Activated CD8-positive, alpha-beta memory T cell treated with anti-CD3 and anti-CD28 coated beads for 1 hour (primary cell): ENCODE measurements around the gene HDAC9.

Experiments used
- DNase-seq, 2 donors: peaks; one replicate each; pipeline ENCODE4 v3.0.0-alpha.2; 2020; ENCODE audit warnings: low read depth in 1 of 2; ENCODE audit errors: extremely low read depth in 1 of 2

Gene HDAC9

GRCh38 chr7:18873734-18874336, 378.3 kb downstream of the HDAC9 start:
- no peak for DNase-seq

GRCh38 chr7:18874880-18875279, 379.3 kb downstream of the HDAC9 start:
- no peak for DNase-seq

DNA sequence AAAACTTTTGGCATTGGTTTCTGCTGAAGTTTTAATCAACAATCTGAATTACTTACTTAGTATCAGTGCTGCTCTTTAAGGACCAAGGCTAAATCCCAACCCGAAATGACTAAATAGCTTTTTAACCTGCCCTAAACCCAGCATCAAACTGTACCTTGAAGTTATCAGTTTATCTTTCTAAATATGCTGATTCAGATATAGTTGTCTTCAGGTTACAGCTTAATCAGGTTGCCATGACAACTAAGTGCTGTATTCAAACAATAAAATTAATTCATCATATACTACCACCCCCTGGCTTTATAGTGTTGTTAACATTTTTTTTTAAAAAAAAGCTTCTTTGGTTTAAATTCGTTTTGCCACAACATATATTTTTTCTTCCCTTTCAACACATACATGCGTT, 382.3 kb downstream of the HDAC9 start:
- DNase-seq, result no peak

- no peak for DNase-seq
Observed at GRCh38 chr7:18886832-18887231, 391.3 kb downstream of the HDAC9 start.

GRCh38 chr7:18889436-18889835, 393.9 kb downstream of the HDAC9 start:
- no peak for DNase-seq

DNA sequence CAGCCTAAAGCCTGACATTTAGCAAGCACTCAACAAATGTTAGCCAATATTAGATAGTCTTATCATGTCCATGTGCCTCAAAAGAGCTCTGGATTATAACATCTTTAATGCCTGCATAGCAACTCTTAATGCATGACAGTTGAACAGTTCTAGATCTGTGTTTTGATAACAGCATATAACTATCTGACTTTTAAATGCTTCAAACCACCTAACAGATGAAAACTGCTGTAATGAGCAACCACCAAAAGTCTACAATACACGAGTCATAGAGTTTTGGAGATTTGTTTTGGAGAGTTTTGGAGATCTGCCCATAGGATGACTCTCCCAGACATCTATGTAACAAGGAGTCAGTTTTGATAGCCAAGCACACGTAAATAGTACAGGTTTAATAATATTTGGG, 394.6 kb downstream of the HDAC9 start:
- no peak for DNase-seq

GRCh38 chr7:18890885-18891621, 395.5 kb downstream of the HDAC9 start:
- no peak for DNase-seq

DNA sequence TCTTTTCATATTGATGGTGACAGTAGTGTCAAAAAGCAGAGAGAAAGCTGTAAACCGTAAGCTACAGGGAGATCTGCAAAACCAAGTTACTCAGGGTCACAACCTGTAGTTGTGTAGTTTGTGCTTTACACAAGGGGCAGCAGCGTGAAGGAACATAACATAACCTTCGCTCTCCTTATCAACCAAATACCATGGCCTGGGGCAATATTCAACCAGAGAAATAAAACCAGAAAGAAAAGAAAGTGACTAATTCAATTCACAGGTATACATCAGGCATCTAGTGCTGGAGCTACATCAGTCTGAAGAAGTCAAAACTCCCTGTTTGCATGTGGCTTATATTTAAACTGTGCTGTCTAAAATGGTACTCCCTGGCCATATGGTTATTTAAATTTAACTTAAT, 397.6 kb downstream of the HDAC9 start:
- DNase-seq, result no peak

DNA sequence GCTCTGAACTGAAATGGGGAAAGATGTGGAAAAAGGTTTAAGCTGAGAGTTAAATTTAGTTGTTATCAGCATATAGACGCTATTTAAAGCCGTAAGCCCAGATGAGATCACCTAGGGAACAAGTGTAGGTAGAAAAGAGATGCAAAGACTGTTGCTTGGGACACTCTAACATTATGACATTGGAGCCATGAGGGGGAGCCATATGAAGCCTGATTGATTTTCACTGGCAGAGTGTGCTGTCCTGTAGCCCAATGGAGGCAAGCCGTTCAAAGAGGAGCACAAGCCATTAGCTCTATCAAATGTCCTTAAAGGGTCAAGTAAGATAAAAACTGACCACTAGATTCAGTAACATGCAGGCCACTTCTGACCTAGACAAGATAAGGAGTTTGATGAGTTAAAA, 398.6 kb downstream of the HDAC9 start:
- no peak for DNase-seq

GRCh38 chr7:18895456-18895855, 399.9 kb downstream of the HDAC9 start:
- DNase-seq, result no peak

DNA sequence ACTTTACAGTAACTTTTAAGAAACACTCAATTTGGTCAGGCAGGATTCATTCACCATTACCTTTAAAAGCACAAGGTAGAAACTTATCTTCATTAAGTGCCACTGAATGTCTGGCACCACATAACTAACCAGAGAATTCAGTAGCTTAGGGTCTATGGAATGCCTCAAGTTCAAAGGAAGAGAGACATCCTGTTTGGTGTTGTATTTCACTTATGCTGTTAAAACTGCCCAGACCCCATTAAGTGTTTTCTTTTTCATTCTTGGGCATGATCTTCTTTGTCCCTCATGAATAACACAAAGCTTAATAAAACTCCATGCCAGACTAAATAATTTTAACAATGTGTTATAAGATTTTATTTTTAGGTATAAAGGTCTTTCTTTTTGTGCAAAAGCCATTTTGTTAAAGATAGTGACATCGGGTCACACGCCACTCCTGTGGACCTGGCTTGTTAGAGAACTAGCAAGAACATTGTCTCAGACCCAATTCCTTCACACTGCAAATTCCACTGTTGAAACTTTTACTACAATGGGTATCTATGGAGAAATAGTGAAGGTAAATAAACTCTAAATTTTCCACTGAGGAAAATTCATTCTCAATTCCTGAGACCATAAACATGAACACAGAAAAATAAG, 400.9 kb downstream of the HDAC9 start:
- no peak for DNase-seq

DNA sequence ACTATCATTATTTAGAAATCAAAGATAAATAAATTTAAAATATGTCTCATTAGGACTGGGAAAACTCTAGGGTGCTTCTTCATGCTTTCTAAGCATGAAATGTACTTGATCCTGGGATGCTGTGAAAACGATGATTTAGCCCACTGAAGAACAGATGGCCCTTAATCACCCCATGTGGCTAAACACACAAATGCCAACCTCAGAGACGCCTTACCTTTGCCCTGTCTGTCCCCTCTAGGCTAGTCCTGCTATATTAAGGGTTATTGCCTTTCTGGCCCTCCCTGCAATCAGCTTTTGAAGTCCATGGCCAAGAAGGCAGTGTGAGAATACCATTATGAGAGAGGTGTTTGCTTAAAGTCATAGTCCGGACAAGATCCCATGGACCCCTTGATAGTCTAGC, 404.7 kb downstream of the HDAC9 start:
- DNase-seq, result no peak

DNA sequence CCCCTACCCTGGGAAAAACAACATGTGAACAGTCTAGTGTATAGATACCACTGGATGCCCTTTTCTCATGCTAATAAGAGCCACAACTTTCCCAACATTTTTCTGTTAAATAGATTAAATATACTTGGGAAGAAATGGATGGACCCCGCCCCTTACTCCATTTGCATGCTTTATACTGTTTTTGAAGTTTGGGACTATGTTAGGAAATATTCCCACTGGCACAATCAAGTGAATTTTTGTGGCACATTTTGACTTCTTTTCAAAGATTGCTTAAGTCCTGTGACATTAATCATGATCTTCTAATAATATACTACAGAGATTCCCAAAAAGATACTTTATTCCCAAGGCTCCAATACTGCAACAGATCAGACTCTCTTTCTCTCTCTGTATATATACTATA, 405.3 kb downstream of the HDAC9 start:
- DNase-seq, result no peak

- no peak for DNase-seq
Observed at GRCh38 chr7:18901351-18901750, 405.8 kb downstream of the HDAC9 start.

DNA sequence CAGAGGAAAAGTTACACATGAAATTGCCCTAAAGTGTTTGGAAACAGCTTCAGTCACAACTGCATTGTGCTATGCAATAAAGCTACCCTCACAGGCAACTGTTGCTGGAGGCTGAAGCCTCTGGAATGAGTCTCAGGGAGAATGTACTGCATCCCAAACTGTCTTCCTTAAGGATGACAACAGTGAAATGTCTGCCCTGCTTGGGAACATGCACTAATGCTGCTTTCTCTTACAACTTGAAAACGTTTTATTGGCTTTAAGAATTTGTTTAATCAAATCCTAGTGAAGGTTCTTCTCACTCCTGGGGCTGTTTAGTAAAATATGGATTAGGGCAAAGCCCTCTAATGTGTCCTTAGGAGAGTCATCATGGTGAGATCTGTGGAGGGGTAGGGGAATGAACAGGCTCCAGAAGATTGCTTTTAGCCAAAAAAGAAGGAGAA, 406.5 kb downstream of the HDAC9 start:
- DNase-seq, result no peak

DNA sequence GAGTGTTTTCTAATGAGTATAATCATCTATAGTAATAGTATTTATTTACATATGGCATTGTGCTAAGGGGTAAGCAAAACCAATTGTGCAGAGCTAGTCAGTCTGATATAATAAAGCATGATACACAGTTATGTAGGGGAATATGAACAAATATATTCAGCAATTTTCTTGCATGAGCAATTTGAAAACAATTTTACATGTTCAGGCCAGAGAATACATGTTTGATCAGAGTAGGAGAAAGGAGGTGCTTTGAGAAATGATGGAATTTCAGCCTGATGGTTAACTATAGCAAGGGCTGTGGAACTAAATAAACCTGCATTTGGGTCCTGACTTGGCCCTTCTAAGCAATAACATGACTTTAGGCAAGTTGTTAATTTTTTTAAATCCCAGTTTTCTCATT, 407.3 kb downstream of the HDAC9 start:
- no peak for DNase-seq

DNA sequence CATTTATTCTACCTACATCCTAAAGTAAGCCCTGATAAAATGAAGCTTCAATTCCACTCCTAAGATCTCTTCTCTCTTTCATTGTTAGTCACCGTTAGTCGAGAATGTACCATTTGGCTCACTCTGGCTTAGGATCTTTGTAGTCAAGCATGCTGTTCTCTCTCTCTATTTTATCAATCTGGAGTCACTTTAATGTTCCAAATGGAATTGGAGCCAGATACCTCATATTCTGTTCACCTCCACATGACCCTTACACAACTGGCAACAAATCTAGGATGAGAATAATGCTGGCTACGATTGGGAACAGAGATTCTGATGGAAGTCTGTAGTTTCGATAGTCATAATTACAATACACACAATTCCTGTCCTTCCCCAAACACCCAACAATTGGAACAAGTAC, 408.1 kb downstream of the HDAC9 start:
- no peak for DNase-seq

DNA sequence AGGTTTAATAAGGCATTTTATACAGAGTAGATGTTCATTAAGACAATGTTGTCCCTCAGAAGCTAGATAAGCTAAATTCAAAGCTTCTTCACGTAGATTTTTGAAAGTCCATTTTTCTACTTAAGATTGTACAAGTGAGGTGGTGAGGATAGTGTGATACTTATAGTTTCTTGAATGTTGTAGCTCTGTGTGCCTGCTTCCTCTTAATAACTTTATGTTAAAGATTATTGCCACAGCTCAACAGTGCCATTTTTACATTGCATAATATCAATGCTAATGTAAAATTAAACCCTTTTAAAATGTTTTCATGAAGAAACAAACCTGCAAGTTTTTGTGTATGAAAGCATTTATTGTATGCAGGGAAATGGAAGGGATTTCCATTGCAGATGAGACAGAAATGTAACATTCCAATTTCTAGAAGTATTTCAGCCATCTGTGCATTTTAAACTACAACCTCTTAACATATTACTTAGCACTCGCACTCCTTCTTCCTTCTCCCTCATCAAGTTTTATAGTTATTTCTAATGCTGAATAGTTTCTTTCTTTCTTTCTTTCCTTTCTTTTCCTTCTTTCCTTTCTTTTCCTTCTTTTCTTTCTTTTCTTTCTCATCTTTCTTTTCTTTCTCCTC, 409.9 kb downstream of the HDAC9 start:
- no peak for DNase-seq

DNA sequence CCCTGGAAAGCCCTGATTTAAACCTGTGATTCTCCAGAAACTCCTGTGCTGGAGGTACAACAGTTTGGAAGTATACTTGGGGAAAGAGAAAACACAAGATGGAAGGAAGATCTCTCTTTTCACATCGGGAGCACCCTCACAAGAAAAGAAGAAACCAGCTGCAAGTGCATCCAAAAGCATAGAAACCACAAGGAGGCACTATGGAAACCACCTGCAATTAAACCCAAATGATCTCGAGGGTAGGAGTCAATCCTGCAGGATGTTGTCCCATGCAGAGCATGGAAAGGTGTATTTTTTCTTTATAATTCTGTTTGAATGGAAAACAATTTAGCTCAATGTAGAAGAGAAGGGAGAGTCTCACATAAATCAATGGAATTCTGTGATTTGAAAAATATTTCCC, 411.4 kb downstream of the HDAC9 start:
- DNase-seq, result no peak

GRCh38 chr7:18913106-18913505, 417.6 kb downstream of the HDAC9 start:
- no peak for DNase-seq

GRCh38 chr7:18916826-18917225, 421.3 kb downstream of the HDAC9 start:
- no peak for DNase-seq

- no peak for DNase-seq
Observed at GRCh38 chr7:18927134-18927533, 431.6 kb downstream of the HDAC9 start.
